ENCODE results near the gene MAGI1. TPM values are rescaled to one million over a fixed set of nuclear protein-coding genes. Genes with fewer than 3 reads are reported as not detected.

Gene MAGI1
- total RNA-seq, 2 donors from 2014 or later: 23.4 to 41.4 TPM

- no peaks in the 10 kb centered on the region for H3K4me1 ChIP-seq
- TF ChIP-seq CTCF (IDR thresholded peaks at IDR 0.05): no peak
- intact Hi-C loops (cut with DNase I): no loop called here
- H3K27ac ChIP-seq: no peak overlapping the region
- H3K27me3 ChIP-seq: no peaks in the 10 kb centered on the region
- no peaks in the 10 kb centered on the region for H3K9me3 ChIP-seq
- no peak for DNase-seq
- H3K4me3 ChIP-seq: no peak overlapping the region
- H3K9ac ChIP-seq (ENCODE audit: low read depth in 2 of 2, low read length in 2 of 2): no peak overlapping the region
- no peaks in the 10 kb centered on the region for H3K36me3 ChIP-seq
Measured at GRCh38 chr3:65313666-65314065, 725.1 kb downstream of the MAGI1 start.

DNA sequence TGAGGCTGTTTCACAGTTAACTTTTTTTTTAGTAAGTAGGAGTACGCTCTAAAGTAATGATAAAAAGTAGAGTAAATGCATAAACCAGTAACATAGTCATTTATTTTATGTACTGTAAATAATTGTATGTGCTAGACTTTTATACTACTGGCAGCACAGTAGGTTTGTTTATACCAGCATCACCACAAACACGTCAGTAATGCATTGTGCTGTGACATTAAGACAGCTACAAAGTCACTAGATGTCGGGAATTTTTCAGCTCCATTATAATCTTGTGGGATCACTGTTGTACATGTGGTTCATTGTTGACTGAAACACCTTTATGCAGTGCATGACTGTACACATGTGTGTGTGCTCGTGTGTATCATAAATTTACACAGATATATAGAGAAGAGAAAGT, 732.9 kb downstream of the MAGI1 start:
- H3K9ac ChIP-seq (ENCODE audit: low read depth in 2 of 2, low read length in 2 of 2): no peak overlapping the region
- no peaks in the 10 kb centered on the region for H3K9me3 ChIP-seq
- H3K4me1 ChIP-seq: no peaks in the 10 kb centered on the region
- DNase-seq: no peak
- no peak overlapping the region for H3K4me3 ChIP-seq
- intact Hi-C loops (cut with DNase I): no loop called here
- H3K27ac ChIP-seq: no peak overlapping the region
- no peak for TF ChIP-seq CTCF (IDR thresholded peaks at IDR 0.05)
- no peaks in the 10 kb centered on the region for H3K36me3 ChIP-seq
- H3K27me3 ChIP-seq: no peaks in the 10 kb centered on the region

Other genes with a start within 250 kb of the MAGI1 start
- gene SLC25A26, start 182.1 kb upstream of the MAGI1 start, total RNA-seq: 10 to 100 TPM; 17.1 to 17.8 TPM

Measured in colonic mucosa (tissue), 4 donors.